GM12878 (cell line): ENCODE measurements around the gene EML3.

Experiments
- BHLHE40 ChIP-seq, 2 experiments: fragments of 450-650 bp in 1 of 2; IDR thresholded peaks; 2 replicates each; pipeline ENCODE4 v1.6.1; 2011 to 2017; ENCODE audit warnings: low read depth in 2 of 2, borderline replicate concordance in 1 of 2, improper control_type of control experiment in 1 of 2, low read length in 1 of 2, mild to moderate bottlenecking in 1 of 2
- EZH2 ChIP-seq: IDR thresholded peaks from 2 replicates; pipeline ENCODE4 v1.6.1; 2012; ENCODE audit warnings: low read depth, mild to moderate bottlenecking, control low read depth, inconsistent platforms, low read length, borderline replicate concordance; ENCODE audit not compliant: control insufficient read depth
- JUND ChIP-seq: IDR thresholded peaks from 2 replicates; pipeline ENCODE4 v1.6.1; 2012; ENCODE audit warnings: low read depth, mild to moderate bottlenecking, low read length, improper control_type of control experiment, moderate library complexity
- PAX8 ChIP-seq: fragments of 450-650 bp; IDR thresholded peaks from 2 replicates; pipeline ENCODE4 v1.6.1; 2017; ENCODE audit warnings: mild to moderate bottlenecking, moderate library complexity
- POLR2AphosphoS5 ChIP-seq: IDR thresholded peaks from 2 replicates; pipeline ENCODE4 v1.6.1; 2011; ENCODE audit warnings: mild to moderate bottlenecking, low read length, inconsistent platforms
- TF ChIP-seq, protein P1 (sequence below): IDR thresholded peaks from 2 replicates; pipeline ENCODE4 v1.6.1; 2012; ENCODE audit warnings: mild to moderate bottlenecking, low read depth, low read length
- TF ChIP-seq, protein P2 (sequence below): IDR thresholded peaks from 2 replicates; pipeline ENCODE4 v1.6.1; 2012; ENCODE audit warnings: low read depth, low read length, improper control_type of control experiment
- TF ChIP-seq, protein P3 (sequence below): IDR thresholded peaks from 2 replicates; pipeline ENCODE4 v1.6.1; 2011; ENCODE audit warnings: low read depth, mild to moderate bottlenecking, low read length, moderate library complexity, borderline replicate concordance; ENCODE audit errors: extremely low read depth

DNA sequence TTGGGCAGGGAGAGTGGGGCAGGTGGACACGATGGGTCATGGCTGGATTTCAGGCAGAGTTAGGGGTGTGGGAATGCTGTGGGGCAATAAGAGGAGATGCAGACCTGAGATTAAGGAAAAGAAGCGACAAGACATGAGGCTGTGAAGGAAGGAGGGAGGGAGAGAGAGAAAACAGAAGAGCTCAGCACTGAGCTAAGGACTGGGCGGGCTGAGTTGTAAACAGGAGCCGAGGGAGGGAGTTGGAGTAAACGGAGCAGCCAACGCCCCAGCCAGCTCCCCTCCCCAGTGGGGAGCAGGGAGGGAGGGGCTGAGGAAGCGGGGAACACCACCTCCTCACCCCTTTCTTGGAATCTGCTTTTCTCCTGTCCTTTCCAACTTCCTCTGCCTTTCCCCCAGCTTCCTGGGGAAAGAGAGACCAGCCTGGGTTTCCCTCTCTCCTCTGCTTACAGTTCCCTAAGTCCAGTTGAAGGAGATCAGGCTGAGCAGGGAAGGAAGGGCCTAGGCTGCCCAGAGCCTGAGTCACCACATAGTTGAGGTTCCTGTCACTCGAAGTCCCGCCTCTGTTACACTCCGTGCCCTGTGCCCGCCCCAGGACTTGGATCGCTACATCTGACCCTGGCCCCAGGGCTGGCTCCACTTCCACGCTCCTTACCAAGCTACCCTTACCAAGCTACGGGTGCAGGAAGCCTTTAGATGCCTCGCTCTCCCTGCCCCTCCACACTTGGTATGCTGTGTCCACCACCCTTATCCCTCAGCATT, 59.3 kb downstream of the EML3 start:
- no peak for TF ChIP-seq POLR2AphosphoS5
- TF ChIP-seq EZH2, result no peak
- TF ChIP-seq, protein P1, sequence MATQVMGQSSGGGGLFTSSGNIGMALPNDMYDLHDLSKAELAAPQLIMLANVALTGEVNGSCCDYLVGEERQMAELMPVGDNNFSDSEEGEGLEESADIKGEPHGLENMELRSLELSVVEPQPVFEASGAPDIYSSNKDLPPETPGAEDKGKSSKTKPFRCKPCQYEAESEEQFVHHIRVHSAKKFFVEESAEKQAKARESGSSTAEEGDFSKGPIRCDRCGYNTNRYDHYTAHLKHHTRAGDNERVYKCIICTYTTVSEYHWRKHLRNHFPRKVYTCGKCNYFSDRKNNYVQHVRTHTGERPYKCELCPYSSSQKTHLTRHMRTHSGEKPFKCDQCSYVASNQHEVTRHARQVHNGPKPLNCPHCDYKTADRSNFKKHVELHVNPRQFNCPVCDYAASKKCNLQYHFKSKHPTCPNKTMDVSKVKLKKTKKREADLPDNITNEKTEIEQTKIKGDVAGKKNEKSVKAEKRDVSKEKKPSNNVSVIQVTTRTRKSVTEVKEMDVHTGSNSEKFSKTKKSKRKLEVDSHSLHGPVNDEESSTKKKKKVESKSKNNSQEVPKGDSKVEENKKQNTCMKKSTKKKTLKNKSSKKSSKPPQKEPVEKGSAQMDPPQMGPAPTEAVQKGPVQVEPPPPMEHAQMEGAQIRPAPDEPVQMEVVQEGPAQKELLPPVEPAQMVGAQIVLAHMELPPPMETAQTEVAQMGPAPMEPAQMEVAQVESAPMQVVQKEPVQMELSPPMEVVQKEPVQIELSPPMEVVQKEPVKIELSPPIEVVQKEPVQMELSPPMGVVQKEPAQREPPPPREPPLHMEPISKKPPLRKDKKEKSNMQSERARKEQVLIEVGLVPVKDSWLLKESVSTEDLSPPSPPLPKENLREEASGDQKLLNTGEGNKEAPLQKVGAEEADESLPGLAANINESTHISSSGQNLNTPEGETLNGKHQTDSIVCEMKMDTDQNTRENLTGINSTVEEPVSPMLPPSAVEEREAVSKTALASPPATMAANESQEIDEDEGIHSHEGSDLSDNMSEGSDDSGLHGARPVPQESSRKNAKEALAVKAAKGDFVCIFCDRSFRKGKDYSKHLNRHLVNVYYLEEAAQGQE, result no peak
- TF ChIP-seq, protein P2, sequence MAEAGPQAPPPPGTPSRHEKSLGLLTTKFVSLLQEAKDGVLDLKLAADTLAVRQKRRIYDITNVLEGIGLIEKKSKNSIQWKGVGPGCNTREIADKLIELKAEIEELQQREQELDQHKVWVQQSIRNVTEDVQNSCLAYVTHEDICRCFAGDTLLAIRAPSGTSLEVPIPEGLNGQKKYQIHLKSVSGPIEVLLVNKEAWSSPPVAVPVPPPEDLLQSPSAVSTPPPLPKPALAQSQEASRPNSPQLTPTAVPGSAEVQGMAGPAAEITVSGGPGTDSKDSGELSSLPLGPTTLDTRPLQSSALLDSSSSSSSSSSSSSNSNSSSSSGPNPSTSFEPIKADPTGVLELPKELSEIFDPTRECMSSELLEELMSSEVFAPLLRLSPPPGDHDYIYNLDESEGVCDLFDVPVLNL, result no peak
- TF ChIP-seq PAX8, result no peak
- no peak for TF ChIP-seq BHLHE40 (IDR thresholded peaks at IDR 0.05; ENCODE audit: borderline replicate concordance in 1 of 2, low read depth in 2 of 2, low read length in 1 of 2)
- no peak for TF ChIP-seq JUND
- TF ChIP-seq, protein P3, sequence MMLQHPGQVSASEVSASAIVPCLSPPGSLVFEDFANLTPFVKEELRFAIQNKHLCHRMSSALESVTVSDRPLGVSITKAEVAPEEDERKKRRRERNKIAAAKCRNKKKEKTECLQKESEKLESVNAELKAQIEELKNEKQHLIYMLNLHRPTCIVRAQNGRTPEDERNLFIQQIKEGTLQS, result no peak
